ENCODE results near the gene ZDHHC14.
"Not testable (repeated sequence)": the region's sequence is repeated elsewhere in the genome, so short reads cannot be mapped to it uniquely, and the experiment has no call there.

ZDHHC14 gene

DNA sequence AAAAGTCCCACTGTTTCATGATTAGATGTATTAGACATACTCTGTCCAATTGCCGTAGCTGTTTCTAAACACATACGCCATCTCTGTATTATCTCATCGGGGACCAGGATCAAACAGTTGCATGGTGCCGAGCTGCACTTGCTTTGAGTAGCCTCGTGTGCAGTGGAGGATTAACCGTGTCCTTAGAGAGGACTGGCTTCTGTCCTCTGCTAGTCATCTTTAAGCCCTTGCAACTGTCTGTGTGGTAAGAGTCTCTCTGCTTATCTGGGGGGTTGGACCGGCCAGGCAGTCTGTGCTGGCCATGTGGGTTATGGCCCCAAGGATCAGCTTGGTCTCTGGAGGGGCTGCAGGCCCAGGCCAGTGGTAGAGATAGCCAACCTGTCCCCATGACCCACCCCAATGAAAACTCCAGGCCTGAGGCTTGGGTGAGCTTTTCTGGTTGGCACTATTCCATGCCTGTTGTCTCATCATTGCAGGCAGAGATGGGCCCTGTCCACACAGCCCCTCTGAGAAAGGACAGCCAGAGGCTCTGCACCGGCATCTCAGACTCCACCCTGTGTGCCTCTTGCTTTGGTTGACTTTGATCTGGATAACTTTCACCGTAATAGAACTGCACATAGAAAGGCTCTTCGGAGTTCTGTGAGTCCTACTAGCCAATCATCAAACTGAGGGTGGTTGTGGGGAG is 304.7 kb downstream of the ZDHHC14 start:
- no peaks in the 10 kb centered on the region for H3K36me3 ChIP-seq (replicated peaks)
- no peak for DNase-seq
- in situ Hi-C loops (cut with HindIII; ENCODE audit: low pct_ligation_motif_present, low sequenced_read_pairs): no loop called here
- no peak overlapping the region for H3K4me3 ChIP-seq (ENCODE audit: low read depth, low read length)
- H3K27me3 ChIP-seq (replicated peaks): no peaks in the 10 kb centered on the region
- no peak overlapping the region for H3K27ac ChIP-seq
- TF ChIP-seq, protein P1, sequence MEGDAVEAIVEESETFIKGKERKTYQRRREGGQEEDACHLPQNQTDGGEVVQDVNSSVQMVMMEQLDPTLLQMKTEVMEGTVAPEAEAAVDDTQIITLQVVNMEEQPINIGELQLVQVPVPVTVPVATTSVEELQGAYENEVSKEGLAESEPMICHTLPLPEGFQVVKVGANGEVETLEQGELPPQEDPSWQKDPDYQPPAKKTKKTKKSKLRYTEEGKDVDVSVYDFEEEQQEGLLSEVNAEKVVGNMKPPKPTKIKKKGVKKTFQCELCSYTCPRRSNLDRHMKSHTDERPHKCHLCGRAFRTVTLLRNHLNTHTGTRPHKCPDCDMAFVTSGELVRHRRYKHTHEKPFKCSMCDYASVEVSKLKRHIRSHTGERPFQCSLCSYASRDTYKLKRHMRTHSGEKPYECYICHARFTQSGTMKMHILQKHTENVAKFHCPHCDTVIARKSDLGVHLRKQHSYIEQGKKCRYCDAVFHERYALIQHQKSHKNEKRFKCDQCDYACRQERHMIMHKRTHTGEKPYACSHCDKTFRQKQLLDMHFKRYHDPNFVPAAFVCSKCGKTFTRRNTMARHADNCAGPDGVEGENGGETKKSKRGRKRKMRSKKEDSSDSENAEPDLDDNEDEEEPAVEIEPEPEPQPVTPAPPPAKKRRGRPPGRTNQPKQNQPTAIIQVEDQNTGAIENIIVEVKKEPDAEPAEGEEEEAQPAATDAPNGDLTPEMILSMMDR (IDR thresholded peaks at IDR 0.05; ENCODE audit: low read depth, low read length, missing control alignments): no peak

DNA sequence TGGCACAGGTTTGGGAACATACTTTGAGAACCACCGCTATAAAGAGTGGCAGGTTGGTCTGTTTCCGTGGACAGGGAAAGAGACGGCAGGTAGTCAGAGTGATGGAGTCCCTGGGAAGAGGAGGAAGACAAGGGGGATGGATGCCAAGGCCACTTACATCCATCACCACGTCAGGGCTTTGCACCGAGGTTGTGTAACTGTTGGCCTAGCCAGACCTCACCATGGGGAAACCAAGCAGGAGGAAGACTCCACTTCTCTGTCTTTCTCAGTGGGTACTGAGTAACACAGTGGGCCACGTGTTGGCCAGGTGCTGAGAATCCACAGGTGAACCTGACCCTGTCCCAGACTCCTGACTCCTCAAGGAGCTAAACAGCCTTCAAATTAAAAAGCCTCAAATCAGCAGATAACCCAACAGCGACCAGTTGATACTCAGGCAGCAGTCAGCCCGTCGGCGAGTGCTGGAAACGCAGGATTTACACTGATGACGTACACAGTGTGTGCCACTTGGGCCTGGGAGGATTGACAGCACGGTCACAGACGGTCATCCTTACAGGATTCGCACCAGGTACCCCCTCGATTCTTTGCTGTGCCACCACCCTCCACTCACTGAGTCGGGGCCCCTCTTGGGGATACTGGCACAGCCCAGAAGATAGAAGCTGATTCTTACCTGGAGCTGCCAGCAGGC is 307.4 kb downstream of the ZDHHC14 start:
- in situ Hi-C loops (cut with HindIII; ENCODE audit: low pct_ligation_motif_present, low sequenced_read_pairs): no loop called here
- Histone ChIP-seq H3K27ac (no peak overlapping the region), H3K36me3 (replicated peaks) (no peaks in the 10 kb centered on the region), H3K27me3 (replicated peaks) (no peaks in the 10 kb centered on the region), H3K4me3 (ENCODE audit: low read depth, low read length) (no peak overlapping the region)
- no peak for DNase-seq
- TF ChIP-seq, protein P1 (IDR thresholded peaks at IDR 0.05; ENCODE audit: low read depth, low read length, missing control alignments): no peak

DNA sequence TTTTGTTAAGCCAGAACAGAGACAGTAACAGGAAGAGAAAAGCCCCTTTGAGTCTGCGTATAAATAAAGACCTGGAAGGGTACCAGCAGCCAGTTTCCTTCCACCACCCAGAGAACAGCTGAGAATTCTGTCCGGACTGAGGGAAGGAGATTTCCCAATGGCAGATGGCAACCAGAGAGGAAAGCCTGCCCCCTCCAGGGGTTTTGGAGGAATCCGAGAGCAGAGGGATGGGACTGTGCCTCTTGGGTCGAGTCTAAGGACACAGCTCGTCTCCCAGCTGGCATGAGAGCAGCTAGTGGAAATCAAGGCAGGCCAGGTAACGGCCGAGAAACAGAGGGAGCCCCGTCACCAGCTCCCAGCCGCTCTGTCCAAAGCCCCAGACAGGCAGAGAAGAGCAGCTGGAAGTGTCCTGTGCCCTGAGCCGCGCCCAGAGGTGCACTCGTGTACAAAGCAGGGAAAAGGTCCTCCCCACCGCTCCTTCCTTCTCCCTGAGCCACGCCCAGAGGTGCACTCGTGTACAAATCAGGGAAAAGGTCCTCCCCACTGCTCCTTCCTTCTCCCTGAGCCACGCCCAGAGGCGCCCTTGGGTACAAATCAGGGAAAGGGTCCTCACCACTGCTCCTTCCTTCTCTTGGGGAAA is 308.1 kb downstream of the ZDHHC14 start:
- Histone ChIP-seq H3K27me3 (replicated peaks) (no peaks in the 10 kb centered on the region), H3K4me3 (ENCODE audit: low read depth, low read length) (no peak overlapping the region), H3K27ac (no peak overlapping the region), H3K36me3 (replicated peaks) (no peaks in the 10 kb centered on the region)
- TF ChIP-seq, protein P1 (IDR thresholded peaks at IDR 0.05; ENCODE audit: low read depth, low read length, missing control alignments): peak; percentile 15
- DNase-seq: no peak
- in situ Hi-C loops (cut with HindIII; ENCODE audit: low pct_ligation_motif_present, low sequenced_read_pairs): no loop called here

DNA sequence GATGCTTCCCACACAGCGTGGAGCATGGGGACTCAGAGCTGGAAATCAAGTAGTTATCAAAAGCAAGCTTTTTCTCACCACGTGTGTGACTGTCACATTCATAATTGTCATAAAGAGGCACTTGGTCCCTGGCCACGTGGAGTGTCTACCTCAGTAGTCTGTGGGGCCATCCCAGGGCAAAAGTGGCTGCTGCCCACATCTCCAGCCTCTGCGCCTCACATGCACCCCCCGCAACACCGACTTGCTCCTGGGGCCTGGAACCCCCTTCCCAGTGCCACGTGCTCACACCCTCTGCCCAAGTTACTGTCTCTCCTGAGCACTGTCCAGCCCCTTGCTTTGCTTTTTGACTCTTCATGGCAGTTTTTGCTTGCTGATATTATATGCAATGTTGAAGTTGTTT is 308.9 kb downstream of the ZDHHC14 start:
- TF ChIP-seq, protein P1 (IDR thresholded peaks at IDR 0.05; ENCODE audit: low read depth, low read length, missing control alignments): no peak
- Histone ChIP-seq H3K36me3 (replicated peaks) (no peaks in the 10 kb centered on the region), H3K27ac (no peak overlapping the region), H3K4me3 (ENCODE audit: low read depth, low read length) (no peak overlapping the region), H3K27me3 (replicated peaks) (no peaks in the 10 kb centered on the region)
- in situ Hi-C loops (cut with HindIII; ENCODE audit: low pct_ligation_motif_present, low sequenced_read_pairs): no loop called here
- no peak for DNase-seq

DNA sequence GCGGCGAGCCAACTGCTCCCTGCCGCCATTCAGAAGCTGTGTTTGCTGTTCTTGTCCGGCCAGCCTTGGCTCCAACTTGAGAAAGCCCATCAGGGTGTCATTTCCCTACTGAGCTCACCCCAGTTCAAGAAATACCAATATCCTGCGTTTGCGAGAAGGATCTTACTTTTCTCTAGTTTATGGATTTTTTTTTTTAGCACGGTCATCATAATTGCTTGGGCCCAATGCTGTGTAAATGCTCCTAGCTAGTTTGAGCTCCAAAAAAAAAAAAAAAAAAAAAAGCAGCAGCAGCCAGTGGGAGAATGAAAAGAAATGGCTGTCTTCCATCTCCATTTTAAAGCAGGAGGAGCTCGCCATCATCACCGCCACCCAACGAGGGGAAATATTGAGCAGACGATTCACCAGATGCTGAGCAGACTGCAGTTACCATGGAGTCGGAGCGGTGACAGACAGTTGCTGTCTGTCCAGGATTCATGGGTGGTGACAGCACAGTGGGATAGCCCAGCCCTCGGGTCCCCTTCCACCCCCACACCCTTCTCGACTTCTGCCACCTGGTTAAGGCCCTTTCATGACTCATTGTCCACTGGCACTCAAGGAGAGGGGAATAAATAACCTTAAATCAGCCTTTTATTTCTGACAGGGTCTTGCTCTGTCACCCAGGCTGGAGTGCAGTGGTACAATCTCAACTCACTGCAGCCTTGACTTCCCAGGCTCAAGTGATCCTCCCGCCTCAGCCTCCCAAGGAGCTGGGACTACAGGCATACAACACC is 309.6 kb downstream of the ZDHHC14 start:
- TF ChIP-seq, protein P1 (IDR thresholded peaks at IDR 0.05; ENCODE audit: low read depth, low read length, missing control alignments): no peak
- H3K27me3 ChIP-seq (replicated peaks): no peaks in the 10 kb centered on the region
- in situ Hi-C loops (cut with HindIII; ENCODE audit: low pct_ligation_motif_present, low sequenced_read_pairs): no loop called here
- no peaks in the 10 kb centered on the region for H3K36me3 ChIP-seq (replicated peaks)
- no peak for DNase-seq
- no peak overlapping the region for H3K27ac ChIP-seq
- no peak overlapping the region for H3K4me3 ChIP-seq (ENCODE audit: low read depth, low read length)

DNA sequence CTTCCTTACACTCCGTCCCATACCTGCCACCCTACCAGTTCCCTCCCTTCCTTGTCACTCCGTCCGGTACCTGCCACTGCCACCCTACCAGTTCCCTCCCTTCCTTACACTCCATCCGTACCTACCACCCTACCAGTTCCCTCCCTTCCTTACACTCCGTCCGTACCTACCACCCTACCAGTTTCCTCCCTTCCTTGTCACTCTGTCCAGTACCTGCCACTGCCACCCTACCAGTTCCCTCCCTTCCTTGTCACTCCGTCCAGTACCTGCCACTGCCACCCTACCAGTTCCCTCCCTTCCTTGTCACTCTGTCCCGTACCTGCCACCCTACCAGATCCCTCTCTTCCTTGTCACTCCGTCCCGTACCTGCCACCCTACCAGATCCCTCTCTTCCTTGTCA is 310.6 kb downstream of the ZDHHC14 start:
- H3K4me3 ChIP-seq (ENCODE audit: low read depth, low read length); in situ Hi-C loops (cut with HindIII; ENCODE audit: low pct_ligation_motif_present, low sequenced_read_pairs): not testable (repeated sequence)

More for the DNA sequence above, 310.6 kb downstream of the ZDHHC14 start:
- H3K36me3 ChIP-seq (replicated peaks); DNase-seq; H3K27ac ChIP-seq; H3K27me3 ChIP-seq (replicated peaks): not testable (repeated sequence)
